ENCODE results near the gene GULP1.

GULP1 gene

DNA sequence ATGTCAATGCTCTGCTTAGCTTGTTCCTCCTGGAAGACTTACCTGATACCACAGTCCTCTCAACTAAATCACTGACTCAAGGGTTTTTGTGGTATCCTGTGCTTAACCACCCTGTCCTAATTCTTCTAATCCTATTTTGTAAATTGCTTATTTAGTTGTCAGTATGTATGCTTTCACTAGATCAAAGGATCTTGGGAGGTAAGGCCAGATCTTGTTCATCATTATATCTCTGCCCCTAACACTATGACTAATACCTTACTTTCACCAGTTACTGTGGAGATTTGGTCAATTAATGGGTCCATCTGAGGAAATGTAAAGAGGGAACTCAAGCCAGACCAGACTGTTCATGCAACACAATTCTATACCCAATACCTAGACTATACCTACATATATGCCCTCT lies 203.2 kb downstream of the GULP1 start:
- in situ Hi-C loops (cut with HindIII; ENCODE audit: low pct_unique_long_range_greater_than_20kb, low sequenced_read_pairs): no loop called here
- no peak for TF ChIP-seq JUND (IDR thresholded peaks at IDR 0.05; ENCODE audit: low read depth)

DNA sequence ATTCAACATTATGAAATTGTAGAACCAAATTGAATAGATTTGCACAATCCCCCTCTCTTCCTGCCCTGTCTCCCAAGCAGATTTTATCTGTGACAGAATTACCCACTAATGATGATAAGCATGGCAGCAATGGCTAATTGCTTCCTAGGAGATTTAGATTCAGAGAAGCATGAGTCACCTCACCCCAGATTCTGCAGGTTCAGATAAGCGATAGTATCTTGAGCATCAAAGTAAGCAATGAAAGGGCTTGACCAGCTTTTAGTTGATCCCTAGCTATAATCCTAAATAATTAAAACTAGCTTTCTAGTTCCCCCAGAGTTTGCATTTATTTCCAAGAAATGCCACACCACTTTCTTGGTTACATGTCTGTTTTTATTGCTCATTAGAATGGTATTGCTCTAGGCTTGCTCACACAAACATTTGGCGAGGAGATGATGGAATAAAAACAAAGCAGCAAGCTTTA lies 204.3 kb downstream of the GULP1 start:
- in situ Hi-C loops (cut with HindIII; ENCODE audit: low pct_unique_long_range_greater_than_20kb, low sequenced_read_pairs): no loop called here
- TF ChIP-seq JUND (IDR thresholded peaks at IDR 0.05; ENCODE audit: low read depth): no peak
- DNase-seq (ENCODE audit: low read depth in 1 of 2, low spot score in 1 of 2): no peak

More for the DNA sequence above, 203.2 kb downstream of the GULP1 start:
- no peak for DNase-seq (ENCODE audit: low read depth in 1 of 2, low spot score in 1 of 2)

DNA sequence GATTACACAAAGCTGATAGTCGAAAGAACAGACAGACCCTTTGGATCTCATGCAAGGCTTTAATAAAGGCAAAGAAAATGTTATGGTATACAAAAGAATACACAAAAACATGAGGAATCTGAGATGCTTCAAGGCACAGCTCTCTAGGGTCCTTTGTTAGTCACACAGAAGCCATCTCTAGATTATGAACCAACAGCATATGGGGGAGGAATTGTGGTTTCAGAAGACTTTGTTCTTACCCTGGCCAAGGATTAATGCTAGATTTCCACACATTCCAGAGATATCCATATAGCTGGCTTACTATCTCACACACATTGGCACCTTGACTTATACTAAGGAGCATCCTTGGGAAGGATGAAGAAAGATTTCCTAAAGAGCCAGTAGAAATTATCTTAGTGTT lies 206.1 kb downstream of the GULP1 start:
- in situ Hi-C loops (cut with HindIII; ENCODE audit: low pct_unique_long_range_greater_than_20kb, low sequenced_read_pairs): no loop called here
- no peak for DNase-seq (ENCODE audit: low read depth in 1 of 2, low spot score in 1 of 2)
- TF ChIP-seq JUND (IDR thresholded peaks at IDR 0.05; ENCODE audit: low read depth): no peak

- TF ChIP-seq JUND (IDR thresholded peaks at IDR 0.05; ENCODE audit: low read depth): no peak
- DNase-seq (ENCODE audit: low read depth in 1 of 2, low spot score in 1 of 2): no peak
Measured at GRCh38 chr2:188503975-188504374, 212.3 kb downstream of the GULP1 start.

DNA sequence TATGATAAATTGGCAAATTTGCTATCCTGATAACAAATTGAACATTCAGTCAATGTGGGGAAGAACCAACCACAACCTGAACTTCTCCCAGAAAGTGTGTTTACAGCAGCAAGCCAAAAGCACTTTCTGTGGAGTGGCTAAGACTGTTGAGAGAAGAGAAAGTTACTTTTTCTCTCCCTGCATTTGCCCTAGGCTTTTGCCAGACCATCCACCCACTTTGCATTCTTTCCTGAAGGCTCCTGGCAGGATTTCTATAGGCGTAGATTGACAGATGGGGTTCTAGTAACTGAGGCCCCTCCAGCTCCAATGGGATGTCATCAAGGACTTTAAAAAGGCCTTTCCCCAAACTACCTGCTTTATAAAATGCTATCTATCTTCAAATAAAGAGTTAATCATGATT lies 215.2 kb downstream of the GULP1 start:
- in situ Hi-C loops (cut with HindIII; ENCODE audit: low pct_unique_long_range_greater_than_20kb, low sequenced_read_pairs): no loop called here
- no peak for TF ChIP-seq JUND (IDR thresholded peaks at IDR 0.05; ENCODE audit: low read depth)
- DNase-seq (ENCODE audit: low read depth in 1 of 2, low spot score in 1 of 2): no peak

More at GRCh38 chr2:188503975-188504374, 212.3 kb downstream of the GULP1 start:
- in situ Hi-C loops (cut with HindIII; ENCODE audit: low pct_unique_long_range_greater_than_20kb, low sequenced_read_pairs): no loop called here

DNA sequence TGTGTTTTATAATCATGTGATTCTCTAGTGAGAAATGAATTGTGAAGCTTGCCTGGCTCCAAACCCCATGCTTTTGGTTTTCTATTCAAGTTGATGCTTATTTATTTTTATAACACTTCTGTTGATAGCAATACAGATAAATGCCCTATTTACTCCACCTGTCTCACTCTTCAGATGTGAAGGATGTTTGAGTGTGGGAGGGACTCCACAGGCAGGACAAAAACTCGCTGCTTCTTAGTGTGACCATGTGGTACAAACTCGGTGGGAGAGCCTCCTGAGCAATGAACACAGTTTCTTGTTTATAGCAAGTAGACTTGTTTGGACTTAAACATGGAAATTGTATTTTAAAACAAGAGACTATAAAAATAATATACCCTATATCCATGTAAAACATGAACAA lies 219.7 kb downstream of the GULP1 start:
- in situ Hi-C loops (cut with HindIII; ENCODE audit: low pct_unique_long_range_greater_than_20kb, low sequenced_read_pairs): no loop called here
- DNase-seq (ENCODE audit: low read depth in 1 of 2, low spot score in 1 of 2): no peak
- TF ChIP-seq JUND (IDR thresholded peaks at IDR 0.05; ENCODE audit: low read depth): no peak

DNA sequence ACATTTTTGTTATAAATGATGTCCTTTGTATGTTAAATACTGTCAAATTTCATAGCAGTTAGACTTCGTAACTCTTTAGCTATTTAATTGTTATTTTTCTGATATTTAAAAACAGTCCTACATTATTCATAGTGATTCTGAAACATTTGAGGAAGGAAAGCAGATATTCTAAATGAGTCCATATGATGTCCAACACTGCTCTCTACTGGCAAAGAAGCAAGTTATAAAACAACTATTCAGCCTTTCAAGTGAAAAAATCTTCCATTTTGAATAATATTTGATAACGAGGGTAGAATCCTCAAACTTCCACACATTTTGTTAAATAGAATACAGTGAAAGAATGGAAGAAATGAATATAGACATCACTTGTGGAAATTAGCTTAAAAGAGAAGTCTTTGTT lies 220.8 kb downstream of the GULP1 start:
- DNase-seq (ENCODE audit: low read depth in 1 of 2, low spot score in 1 of 2): peak in 1 of 2 experiments; percentile 51
- in situ Hi-C loops (cut with HindIII; ENCODE audit: low pct_unique_long_range_greater_than_20kb, low sequenced_read_pairs): no loop called here
- no peak for TF ChIP-seq JUND (IDR thresholded peaks at IDR 0.05; ENCODE audit: low read depth)

DNA sequence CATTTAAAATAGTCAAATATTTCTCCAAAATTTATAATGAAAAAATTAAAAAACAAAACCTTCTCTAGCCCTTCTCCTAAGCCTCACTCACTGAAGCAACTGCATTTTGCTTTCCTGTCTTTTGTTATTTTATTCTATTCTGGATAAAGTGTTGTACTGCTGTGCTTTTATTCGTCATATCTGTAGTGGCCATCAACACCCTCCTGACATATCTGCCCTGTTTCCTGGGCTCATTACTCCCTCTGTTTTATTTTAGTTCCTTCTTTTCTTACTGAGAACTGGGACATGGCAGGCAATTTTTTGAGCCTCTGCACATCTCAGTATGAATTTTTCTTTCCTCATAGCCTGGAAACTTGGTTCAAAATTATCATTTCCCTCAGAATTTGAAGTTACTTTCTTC lies 224.2 kb downstream of the GULP1 start:
- no peak for TF ChIP-seq JUND (IDR thresholded peaks at IDR 0.05; ENCODE audit: low read depth)
- DNase-seq (ENCODE audit: low read depth in 1 of 2, low spot score in 1 of 2): no peak
- in situ Hi-C loops (cut with HindIII; ENCODE audit: low pct_unique_long_range_greater_than_20kb, low sequenced_read_pairs): no loop called here

DNA sequence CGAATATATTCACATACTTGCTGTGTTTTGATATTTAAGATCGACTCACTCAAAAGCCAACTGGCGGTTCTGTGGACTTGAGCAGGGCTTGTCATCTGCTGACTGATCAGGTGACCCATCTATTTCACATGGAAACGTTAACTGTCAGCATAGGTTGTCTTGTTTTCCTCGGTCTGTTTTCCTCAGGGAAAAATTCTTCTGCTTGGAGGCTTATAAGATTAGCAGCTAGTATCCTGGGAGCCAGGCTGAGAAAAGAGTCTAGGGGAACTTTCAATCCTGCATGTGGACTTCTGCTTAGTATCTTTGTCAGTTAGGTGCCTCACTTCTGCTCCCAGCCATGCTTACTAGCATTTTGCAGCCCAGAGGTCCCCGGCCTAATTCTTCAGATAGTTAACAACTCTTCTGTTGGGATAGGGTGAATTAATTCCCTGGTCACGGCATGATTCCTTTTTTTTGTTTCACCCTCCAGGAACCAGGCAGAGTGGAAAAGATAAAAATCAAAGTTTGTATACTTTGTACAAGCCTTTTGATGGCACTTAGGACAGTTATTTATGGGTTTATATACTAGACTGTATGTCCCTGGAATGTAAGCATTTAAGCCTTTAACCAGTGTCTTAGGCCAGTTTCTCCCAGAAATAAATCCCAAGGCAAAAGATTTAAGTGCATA lies 226.0 kb downstream of the GULP1 start:
- in situ Hi-C loops (cut with HindIII; ENCODE audit: low pct_unique_long_range_greater_than_20kb, low sequenced_read_pairs): no loop called here
- no peak for TF ChIP-seq JUND (IDR thresholded peaks at IDR 0.05; ENCODE audit: low read depth)
- DNase-seq (ENCODE audit: low read depth in 1 of 2, low spot score in 1 of 2): no peak

- in situ Hi-C loops (cut with HindIII; ENCODE audit: low pct_unique_long_range_greater_than_20kb, low sequenced_read_pairs): no loop called here
- no peak for TF ChIP-seq JUND (IDR thresholded peaks at IDR 0.05; ENCODE audit: low read depth)
- DNase-seq (ENCODE audit: low read depth in 1 of 2, low spot score in 1 of 2): no peak
Measured at GRCh38 chr2:188518381-188518780, 226.7 kb downstream of the GULP1 start.

DNA sequence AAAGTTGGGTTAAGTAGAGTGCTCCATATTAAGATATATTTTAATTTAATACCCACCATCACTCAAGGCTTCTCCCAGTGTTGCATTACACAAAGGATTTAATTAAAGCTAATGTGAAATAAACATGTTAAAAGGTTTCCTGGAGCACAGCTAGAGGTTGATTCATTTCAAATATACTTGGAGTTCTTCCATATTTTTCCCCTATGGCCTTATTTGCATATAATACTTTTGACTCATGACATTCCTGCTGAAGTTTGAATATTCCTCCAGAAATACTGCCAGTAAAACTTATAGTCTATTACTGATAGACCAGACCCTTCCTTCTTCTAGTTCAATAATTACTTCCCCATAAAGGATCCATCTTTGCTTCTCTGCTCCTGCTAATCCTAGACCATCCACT lies 227.5 kb downstream of the GULP1 start:
- in situ Hi-C loops (cut with HindIII; ENCODE audit: low pct_unique_long_range_greater_than_20kb, low sequenced_read_pairs): no loop called here
- DNase-seq (ENCODE audit: low read depth in 1 of 2, low spot score in 1 of 2): no peak
- TF ChIP-seq JUND (IDR thresholded peaks at IDR 0.05; ENCODE audit: low read depth): no peak

DNA sequence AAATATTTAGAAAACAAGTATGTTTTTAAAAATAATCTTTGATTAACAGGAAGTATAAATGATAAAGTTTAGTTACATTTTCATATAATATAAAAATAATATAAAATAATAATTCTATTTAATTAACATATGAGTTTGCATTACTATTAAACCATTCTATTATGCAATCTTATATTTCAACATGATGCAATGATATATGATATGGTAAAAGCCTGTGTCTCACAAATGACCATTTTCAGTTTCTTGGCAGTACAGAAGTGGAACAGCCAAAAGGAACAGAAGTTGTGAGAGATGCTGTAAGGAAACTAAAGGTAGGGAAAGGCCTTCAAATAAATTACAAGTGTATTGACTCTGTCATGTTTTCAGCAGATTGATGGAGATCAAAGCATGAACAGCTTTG lies 230.8 kb downstream of the GULP1 start:
- no peak for DNase-seq (ENCODE audit: low read depth in 1 of 2, low spot score in 1 of 2)
- in situ Hi-C loops (cut with HindIII; ENCODE audit: low pct_unique_long_range_greater_than_20kb, low sequenced_read_pairs): no loop called here
- no peak for TF ChIP-seq JUND (IDR thresholded peaks at IDR 0.05; ENCODE audit: low read depth)

GRCh38 chr2:188523919-188524318 lies 232.2 kb downstream of the GULP1 start:
- no peak for TF ChIP-seq JUND (IDR thresholded peaks at IDR 0.05; ENCODE audit: low read depth)
- DNase-seq (ENCODE audit: low read depth in 1 of 2, low spot score in 1 of 2): no peak
- in situ Hi-C loops (cut with HindIII; ENCODE audit: low pct_unique_long_range_greater_than_20kb, low sequenced_read_pairs): no loop called here
